Activated CD8-positive, alpha-beta T cell treated with anti-CD3 and anti-CD28 coated beads for 36 hours (primary cell): Measurements from ENCODE around the gene AGXT. TPM values are rescaled to one million over a fixed set of nuclear protein-coding genes. Genes with fewer than 3 reads are reported as not detected.

Experiments used
- ATAC-seq: fragments of 200-7000 bp; cut with Tn5 transposase; one replicate; pipeline ENCODE4 v1.10.0; 2021; ENCODE audit warnings: mild to moderate bottlenecking, moderate library complexity
- CTCF ChIA-PET: fragments of 350-600 bp; sonication (Branson Sonifier 250); formaldehyde crosslinking; loops from one replicate; lab custom pipeline; 2021; ENCODE audit warnings: antibody characterized with exemption; lab: Charles Lee
- POLR2A ChIA-PET: fragments of 350-600 bp; sonication (Branson Sonifier 250); formaldehyde crosslinking; loops from one replicate; lab custom pipeline; 2021; ENCODE audit warnings: antibody characterized with exemption; lab: Charles Lee
- DNase-seq: peaks from one replicate; pipeline ENCODE4 v3.0.0-alpha.2; 2020
- H3K27ac Mint-ChIP-seq: one replicate; pipeline ENCODE4 v1.8.0; 2021; ENCODE audit warnings: mild to moderate bottlenecking, mixed read lengths
- H3K27me3 Mint-ChIP-seq: one replicate; pipeline ENCODE4 v1.8.0; 2021; ENCODE audit warnings: mixed read lengths
- H3K36me3 Mint-ChIP-seq: one replicate; pipeline ENCODE4 v1.8.0; 2021; ENCODE audit warnings: low read depth, mixed read lengths
- H3K4me1 Mint-ChIP-seq: one replicate; pipeline ENCODE4 v1.8.0; 2021; ENCODE audit warnings: low read depth, mixed read lengths
- H3K4me3 Mint-ChIP-seq: one replicate; pipeline ENCODE4 v1.8.0; 2021; ENCODE audit warnings: mild to moderate bottlenecking, moderate library complexity, mixed read lengths
- H3K9me3 Mint-ChIP-seq: one replicate; pipeline ENCODE4 v1.8.0; 2021; ENCODE audit warnings: mixed read lengths
- CTCF ChIP-seq: fragments of 200-600 bp; IDR thresholded peaks from one replicate; pipeline ENCODE4 v1.8.0; 2022; ENCODE audit warnings: antibody characterized with exemption, mild to moderate bottlenecking
- intact Hi-C: fragments of 100-400 bp; cut with micrococcal nuclease; formaldehyde crosslinking; loops from one replicate; pipeline ENCODE4 v1.10.0; 2022
- total RNA-seq, 2 experiments: library from RNA; stranded (reverse); gene quantifications; one replicate each; pipeline ENCODE4 v1.2.3, GENCODE V29; 2021

Gene AGXT
- total RNA-seq, 2 experiments from 2014 or later = not detected

- no peak for ATAC-seq
- ChIA-PET CTCF (interaction anchor here (1.0 to 1.5 kb wide), 2 partner anchors 65 to 69 kb away, joined by 3 to 4 read pairs; no protein-coding TSS in a partner anchor), POLR2A (no interaction called here)
- TF ChIP-seq CTCF = no peak
- intact Hi-C loops = no loop called here
- H3K27me3 Mint-ChIP-seq = peaks cover 9% of the 10 kb centered on the region
- no peaks in the 10 kb centered on the region for H3K36me3 Mint-ChIP-seq
- no peak for DNase-seq
- H3K4me3 Mint-ChIP-seq = no peak overlapping the region
- H3K4me1 Mint-ChIP-seq = no peaks in the 10 kb centered on the region
- no peak overlapping the region for H3K27ac Mint-ChIP-seq
- H3K9me3 Mint-ChIP-seq = no peaks in the 10 kb centered on the region
These were observed 47.1 kb downstream of the AGXT start for GRCh38 chr2:240915526-240916341.

- Mint-ChIP-seq H3K27ac (no peak overlapping the region), H3K4me1 (no peaks in the 10 kb centered on the region), H3K27me3 (peaks cover 9% of the 10 kb centered on the region), H3K4me3 (no peak overlapping the region), H3K36me3 (no peaks in the 10 kb centered on the region), H3K9me3 (no peaks in the 10 kb centered on the region)
- intact Hi-C loops = no loop called here
- ATAC-seq = no peak
- ChIA-PET POLR2A (no interaction called here), CTCF (interaction anchor here (1.4 kb wide), 1 partner anchor 65 kb away, joined by 3 read pairs; no protein-coding TSS in a partner anchor)
- no peak for DNase-seq
- no peak for TF ChIP-seq CTCF
These were observed 48.0 kb downstream of the AGXT start for GRCh38 chr2:240916571-240917008.

GRCh38 chr2:240917009-240917683, 48.5 kb downstream of the AGXT start:
- Mint-ChIP-seq H3K27me3 (peaks cover 6% of the 10 kb centered on the region), H3K9me3 (no peaks in the 10 kb centered on the region), H3K36me3 (no peaks in the 10 kb centered on the region), H3K4me1 (no peaks in the 10 kb centered on the region), H3K4me3 (no peak overlapping the region), H3K27ac (no peak overlapping the region)
- POLR2A ChIA-PET = no interaction called here
- DNase-seq (no peak), ATAC-seq (no peak)
- TF ChIP-seq CTCF = no peak
- intact Hi-C loops = no loop called here
- CTCF ChIA-PET = interaction anchor here (1.4 kb wide), 1 partner anchor 66 kb away, joined by 3 read pairs; no protein-coding TSS in a partner anchor

- no peak for TF ChIP-seq CTCF
- Mint-ChIP-seq H3K27ac (no peak overlapping the region), H3K4me1 (no peaks in the 10 kb centered on the region), H3K9me3 (no peaks in the 10 kb centered on the region), H3K36me3 (no peaks in the 10 kb centered on the region), H3K4me3 (no peak overlapping the region), H3K27me3 (peaks cover 5% of the 10 kb centered on the region)
- DNase-seq (no peak), ATAC-seq (no peak)
- CTCF ChIA-PET = interaction anchor here (1.4 kb wide), 1 partner anchor 66 kb away, joined by 3 read pairs; no protein-coding TSS in a partner anchor
- intact Hi-C loops = no loop called here
- POLR2A ChIA-PET = no interaction called here
These were observed 49.1 kb downstream of the AGXT start for GRCh38 chr2:240917684-240918257.
